HG03378 (cell line): Measurements from ENCODE around the gene COPS3.

Experiments
- ATAC-seq: cut with Tn5 transposase; IDR thresholded peaks from one replicate; pipeline ENCODE4 v1.9.1; 2021; ENCODE audit warnings: mild to moderate bottlenecking, moderate library complexity; ENCODE audit not compliant: unreplicated experiment

The COPS3 gene

GRCh38 chr17:17280613-17281549, at the start of gene COPS3:
COPS3 (minus strand) TSS chr17:17281246; CDS start chr17:17281186, 60 bp downstream.
- ATAC-seq, result peak; percentile 77

GRCh38 chr17:17328251-17328650, 47.2 kb upstream of the COPS3 start:
- no peak for ATAC-seq

GRCh38 chr17:17326275-17326875, 45.3 kb upstream of the COPS3 start:
- ATAC-seq, result no peak

GRCh38 chr17:17325816-17326215, 44.8 kb upstream of the COPS3 start:
- ATAC-seq, result no peak

- ATAC-seq, result no peak
Observed at GRCh38 chr17:17325228-17325627, 44.2 kb upstream of the COPS3 start.

GRCh38 chr17:17324616-17325015, 43.6 kb upstream of the COPS3 start:
- no peak for ATAC-seq

- ATAC-seq, result no peak
Observed at GRCh38 chr17:17322516-17323510, 41.8 kb upstream of the COPS3 start.

- no peak for ATAC-seq
Observed at GRCh38 chr17:17321356-17322025, 40.4 kb upstream of the COPS3 start.

- no peak for ATAC-seq
Observed at GRCh38 chr17:17320911-17321220, 39.8 kb upstream of the COPS3 start.

- ATAC-seq, result no peak
Observed at GRCh38 chr17:17320188-17320910, 39.3 kb upstream of the COPS3 start.

- no peak for ATAC-seq
Observed at GRCh38 chr17:17315142-17315821, 34.2 kb upstream of the COPS3 start.

- ATAC-seq, result no peak
Observed at GRCh38 chr17:17314501-17315071, 33.5 kb upstream of the COPS3 start.

- ATAC-seq, result no peak
Observed at GRCh38 chr17:17313350-17313991, 32.4 kb upstream of the COPS3 start.

GRCh38 chr17:17309356-17309755, 28.3 kb upstream of the COPS3 start:
- no peak for ATAC-seq

GRCh38 chr17:17305281-17305801, 24.3 kb upstream of the COPS3 start:
- peak; percentile 75 for ATAC-seq

- no peak for ATAC-seq
Observed at GRCh38 chr17:17304521-17304985, 23.5 kb upstream of the COPS3 start.

GRCh38 chr17:17303847-17304490, 22.9 kb upstream of the COPS3 start:
- ATAC-seq, result no peak
